AG09319 (cell line): ENCODE measurements around the gene RWDD2A.

Source experiments
- DNase-seq: peaks from one replicate; pipeline ENCODE4 v3.0.0-alpha.2; 2010; ENCODE audit warnings: low read depth; ENCODE audit errors: extremely low read depth
- CTCF ChIP-seq: IDR thresholded peaks from 2 replicates; pipeline ENCODE4 v1.5.1; 2011; ENCODE audit warnings: low read depth, mild to moderate bottlenecking, inconsistent platforms, low read length, moderate library complexity

RWDD2A gene

GRCh38 chr6:83168556-83168955 lies 24.6 kb upstream of the RWDD2A start:
- no peak for TF ChIP-seq CTCF
- DNase-seq = no peak

GRCh38 chr6:83169106-83169505 lies 24.1 kb upstream of the RWDD2A start:
- TF ChIP-seq CTCF = no peak
- no peak for DNase-seq

- TF ChIP-seq CTCF = no peak
- DNase-seq = no peak
Observed at GRCh38 chr6:83169511-83169910, 23.6 kb upstream of the RWDD2A start.

- no peak for DNase-seq
- TF ChIP-seq CTCF = no peak
Observed at GRCh38 chr6:83176246-83176645, 16.9 kb upstream of the RWDD2A start.

GRCh38 chr6:83180426-83180950 lies 12.7 kb upstream of the RWDD2A start:
- no peak for DNase-seq
- no peak for TF ChIP-seq CTCF

- DNase-seq = no peak
- TF ChIP-seq CTCF = no peak
Observed at GRCh38 chr6:83182114-83182513, 11.0 kb upstream of the RWDD2A start.

GRCh38 chr6:83183082-83183828 lies 9.9 kb upstream of the RWDD2A start:
- DNase-seq = peak; percentile 54

More at GRCh38 chr6:83183082-83183828, 9.9 kb upstream of the RWDD2A start:
- no peak for TF ChIP-seq CTCF
